ENCODE measurements around the gene ATP6V1G3.
"Not testable (repeated sequence)": the region's sequence is repeated elsewhere in the genome, so short reads cannot be mapped to it uniquely, and the experiment has no call there.

ATP6V1G3 gene

GRCh38 chr1:198495631-198496030, 44.8 kb downstream of the ATP6V1G3 start:
- DNase-seq: no peak

- no peak for DNase-seq
Observed at GRCh38 chr1:198494658-198495103, 45.8 kb downstream of the ATP6V1G3 start.

- DNase-seq: no peak
Observed at GRCh38 chr1:198494139-198494538, 46.3 kb downstream of the ATP6V1G3 start.

GRCh38 chr1:198493329-198493728, 47.2 kb downstream of the ATP6V1G3 start:
- DNase-seq: no peak

- no peak for DNase-seq
Observed at GRCh38 chr1:198492872-198493271, 47.6 kb downstream of the ATP6V1G3 start.

GRCh38 chr1:198491596-198491995, 48.9 kb downstream of the ATP6V1G3 start:
- DNase-seq: no peak

- no peak for DNase-seq
Observed at GRCh38 chr1:198491028-198491427, 49.5 kb downstream of the ATP6V1G3 start.

GRCh38 chr1:198490224-198490623, 50.3 kb downstream of the ATP6V1G3 start:
- DNase-seq: no peak

GRCh38 chr1:198486903-198487302, 53.6 kb downstream of the ATP6V1G3 start:
- DNase-seq: no peak

- no peak for DNase-seq
Observed at GRCh38 chr1:198483645-198484044, 56.8 kb downstream of the ATP6V1G3 start.

- DNase-seq: no peak
Observed at GRCh38 chr1:198483006-198483405, 57.5 kb downstream of the ATP6V1G3 start.

- DNase-seq: peak; percentile 8
Observed at GRCh38 chr1:198481661-198482060, 58.8 kb downstream of the ATP6V1G3 start.

- no peak for DNase-seq
Observed at GRCh38 chr1:198480876-198481275, 59.6 kb downstream of the ATP6V1G3 start.

- DNase-seq: not testable (repeated sequence)
Observed at GRCh38 chr1:198477354-198477753, 63.1 kb downstream of the ATP6V1G3 start.
